AG04450 (cell line): ENCODE data around the gene GPRC5C. TPM values are rescaled to one million over a fixed set of nuclear protein-coding genes. Genes with fewer than 3 reads are reported as not detected.

Source experiments
- CTCF ChIA-PET: fragments of 300-600, 350-600 bp; formaldehyde crosslinking; extraction: SDS; loops from one replicate; lab custom pipeline; 2022; ENCODE audit warnings: antibody characterized with exemption, inconsistent platforms; lab: Charles Lee
- POLR2A ChIA-PET: fragments of 350-600 bp; formaldehyde crosslinking; extraction: SDS; loops from one replicate; lab custom pipeline; 2021; ENCODE audit warnings: antibody characterized with exemption, inconsistent platforms; lab: Yijun Ruan, JAX
- DNase-seq: peaks from one replicate; pipeline ENCODE4 v3.0.0-alpha.2; 2011; ENCODE audit warnings: low read depth, low spot score
- H3K27ac ChIP-seq: one replicate; pipeline ENCODE4 v1.5.1; 2012; ENCODE audit warnings: low read depth, low read length, control low read depth
- H3K27me3 ChIP-seq: one replicate; pipeline ENCODE4 v1.6.0; 2012; ENCODE audit warnings: low read length; ENCODE audit not compliant: control insufficient read depth, insufficient read depth
- H3K4me3 ChIP-seq: 2 replicates; pipeline ENCODE4 v1.5.1; 2011; ENCODE audit warnings: mild to moderate bottlenecking, low read depth, low read length, control low read depth
- H3K9me3 ChIP-seq: 2 replicates; pipeline ENCODE4 v1.5.1; 2012; ENCODE audit warnings: low read length; ENCODE audit not compliant: control insufficient read depth, insufficient read depth
- polyA plus RNA-seq: library from polyadenylated mRNA; depleted of rRNA; stranded (reverse); fragments of >200 nt; gene quantifications from 2 replicates; pipeline ENCODE4 v1.2.3, GENCODE V29; 2011
- TF ChIP-seq, protein P1 (sequence below): IDR thresholded peaks from 2 replicates; pipeline ENCODE4 v1.5.1; 2011; ENCODE audit warnings: low read depth, low read length, control low read depth, inconsistent platforms

GPRC5C gene
- polyA plus RNA-seq, 1 experiment: 0.14 TPM

DNA sequence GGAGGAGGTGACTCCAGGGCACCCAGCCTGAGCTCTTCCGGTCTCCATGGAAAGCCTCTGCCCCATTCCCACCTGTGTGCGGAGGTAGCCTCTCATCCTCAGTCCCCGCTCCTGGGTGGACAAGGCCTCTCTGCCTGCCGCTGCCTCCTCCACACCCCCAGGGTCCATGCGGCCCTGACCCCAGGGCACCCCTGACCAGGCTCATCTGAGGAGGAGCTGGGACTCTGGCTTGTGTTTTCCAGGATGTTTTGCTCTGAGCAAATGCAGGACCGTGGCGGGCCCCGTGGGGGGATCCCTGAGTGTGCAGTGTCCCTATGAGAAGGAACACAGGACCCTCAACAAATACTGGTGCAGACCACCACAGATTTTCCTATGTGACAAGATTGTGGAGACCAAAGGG is 41.4 kb downstream of the GPRC5C start:
- H3K4me3 ChIP-seq: no peak overlapping the region
- CTCF ChIA-PET: no interaction called here
- POLR2A ChIA-PET: no interaction called here

DNA sequence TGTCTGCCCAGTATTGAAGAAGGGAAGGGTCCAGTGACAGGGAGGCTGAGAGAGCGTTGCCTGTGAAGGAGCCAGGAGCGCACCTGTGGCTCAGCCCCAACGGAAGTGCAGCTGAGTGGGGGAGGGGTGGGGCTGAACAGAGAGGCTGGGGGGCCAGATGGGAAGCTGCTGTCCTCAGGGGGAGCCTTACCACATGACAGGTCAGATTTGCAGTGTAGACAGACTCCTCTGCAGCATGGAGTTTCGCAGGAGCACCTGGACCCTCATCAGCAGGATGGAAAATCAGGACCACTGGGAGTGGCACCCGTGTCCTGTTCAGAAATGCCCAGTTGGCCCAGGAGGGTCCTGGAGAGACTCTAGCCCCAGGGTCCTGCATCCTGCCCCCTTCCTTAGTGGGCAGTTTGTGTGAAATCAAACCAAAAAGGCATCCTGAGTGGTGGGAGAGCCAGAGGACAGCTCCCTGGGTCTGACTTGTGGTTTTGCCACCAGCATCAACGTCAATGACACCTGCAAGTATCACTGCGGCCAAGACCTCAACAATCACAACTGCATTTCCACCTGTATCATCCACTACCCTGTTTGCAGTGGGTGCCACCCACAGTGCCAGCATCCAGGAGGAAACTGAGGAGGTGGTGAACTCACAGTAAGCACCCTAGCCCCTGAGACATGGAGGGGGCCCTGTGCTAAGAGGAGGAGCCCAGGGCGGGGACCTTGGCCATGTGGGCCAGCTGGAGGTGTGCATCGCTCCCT is 42.3 kb downstream of the GPRC5C start:
- H3K9me3 ChIP-seq: peaks cover 6% of the 10 kb centered on the region; the same call in 1 of the 2 replicates
- ChIA-PET CTCF (no interaction called here), POLR2A (no interaction called here)
- H3K27ac ChIP-seq: no peak overlapping the region
- TF ChIP-seq, protein P1, sequence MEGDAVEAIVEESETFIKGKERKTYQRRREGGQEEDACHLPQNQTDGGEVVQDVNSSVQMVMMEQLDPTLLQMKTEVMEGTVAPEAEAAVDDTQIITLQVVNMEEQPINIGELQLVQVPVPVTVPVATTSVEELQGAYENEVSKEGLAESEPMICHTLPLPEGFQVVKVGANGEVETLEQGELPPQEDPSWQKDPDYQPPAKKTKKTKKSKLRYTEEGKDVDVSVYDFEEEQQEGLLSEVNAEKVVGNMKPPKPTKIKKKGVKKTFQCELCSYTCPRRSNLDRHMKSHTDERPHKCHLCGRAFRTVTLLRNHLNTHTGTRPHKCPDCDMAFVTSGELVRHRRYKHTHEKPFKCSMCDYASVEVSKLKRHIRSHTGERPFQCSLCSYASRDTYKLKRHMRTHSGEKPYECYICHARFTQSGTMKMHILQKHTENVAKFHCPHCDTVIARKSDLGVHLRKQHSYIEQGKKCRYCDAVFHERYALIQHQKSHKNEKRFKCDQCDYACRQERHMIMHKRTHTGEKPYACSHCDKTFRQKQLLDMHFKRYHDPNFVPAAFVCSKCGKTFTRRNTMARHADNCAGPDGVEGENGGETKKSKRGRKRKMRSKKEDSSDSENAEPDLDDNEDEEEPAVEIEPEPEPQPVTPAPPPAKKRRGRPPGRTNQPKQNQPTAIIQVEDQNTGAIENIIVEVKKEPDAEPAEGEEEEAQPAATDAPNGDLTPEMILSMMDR: no peak
- H3K27me3 ChIP-seq: no peaks in the 10 kb centered on the region
- no peak overlapping the region for H3K4me3 ChIP-seq
- DNase-seq: no peak

More for the DNA sequence above, 41.4 kb downstream of the GPRC5C start:
- Histone ChIP-seq H3K9me3 (peaks cover 6% of the 10 kb centered on the region; the same call in 1 of the 2 replicates), H3K27me3 (no peaks in the 10 kb centered on the region), H3K27ac (no peak overlapping the region)
- DNase-seq: no peak
- TF ChIP-seq, protein P1: no peak

DNA sequence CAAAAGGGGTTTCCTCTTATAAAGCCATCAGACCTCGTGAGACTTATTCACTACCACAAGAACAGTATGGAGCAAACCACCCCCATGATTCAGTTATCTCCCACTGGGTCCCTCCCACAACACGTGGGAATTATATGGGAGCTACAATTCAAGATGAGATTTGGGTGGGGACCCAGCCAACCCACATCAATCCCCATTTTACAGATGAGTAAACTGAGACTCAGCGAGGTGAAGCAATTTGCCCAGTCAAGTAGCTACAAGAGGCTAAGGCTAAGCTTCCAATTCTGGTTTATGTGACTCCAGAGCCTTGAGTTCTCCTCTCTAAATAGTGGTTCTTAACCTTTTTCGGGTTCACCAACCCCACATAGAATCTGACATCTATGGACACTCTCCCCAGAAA is 43.3 kb downstream of the GPRC5C start:
- H3K4me3 ChIP-seq: no peak overlapping the region
- TF ChIP-seq, protein P1: no peak
- H3K9me3 ChIP-seq: peaks cover 6% of the 10 kb centered on the region; the same call in 1 of the 2 replicates
- no peak overlapping the region for H3K27ac ChIP-seq
- ChIA-PET CTCF (no interaction called here), POLR2A (no interaction called here)
- H3K27me3 ChIP-seq: no peaks in the 10 kb centered on the region
- DNase-seq: no peak

DNA sequence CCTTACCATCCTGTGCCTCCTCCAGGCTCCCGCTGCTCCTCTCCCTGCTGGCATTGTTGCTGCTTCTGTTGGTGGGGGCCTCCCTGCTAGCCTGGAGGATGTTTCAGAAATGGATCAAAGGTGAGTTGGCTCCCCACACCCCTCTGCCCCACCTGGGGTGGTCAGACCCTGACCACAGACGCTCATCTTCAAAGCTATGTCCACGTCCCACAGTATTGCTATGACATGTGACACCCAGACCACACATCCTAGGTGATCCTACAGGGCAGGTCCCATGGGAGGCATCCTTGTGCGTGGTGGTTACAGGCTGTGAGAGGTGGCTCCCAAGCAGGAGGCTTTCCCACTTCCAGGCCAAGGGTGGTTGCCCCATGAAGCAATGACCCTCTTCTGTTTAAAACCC is 45.5 kb downstream of the GPRC5C start:
- Histone ChIP-seq H3K27me3 (no peaks in the 10 kb centered on the region), H3K4me3 (no peak overlapping the region), H3K9me3 (peaks cover 6% of the 10 kb centered on the region; the same call in 1 of the 2 replicates), H3K27ac (no peak overlapping the region)
- no peak for DNase-seq
- TF ChIP-seq, protein P1: no peak
- ChIA-PET POLR2A (no interaction called here), CTCF (no interaction called here)

DNA sequence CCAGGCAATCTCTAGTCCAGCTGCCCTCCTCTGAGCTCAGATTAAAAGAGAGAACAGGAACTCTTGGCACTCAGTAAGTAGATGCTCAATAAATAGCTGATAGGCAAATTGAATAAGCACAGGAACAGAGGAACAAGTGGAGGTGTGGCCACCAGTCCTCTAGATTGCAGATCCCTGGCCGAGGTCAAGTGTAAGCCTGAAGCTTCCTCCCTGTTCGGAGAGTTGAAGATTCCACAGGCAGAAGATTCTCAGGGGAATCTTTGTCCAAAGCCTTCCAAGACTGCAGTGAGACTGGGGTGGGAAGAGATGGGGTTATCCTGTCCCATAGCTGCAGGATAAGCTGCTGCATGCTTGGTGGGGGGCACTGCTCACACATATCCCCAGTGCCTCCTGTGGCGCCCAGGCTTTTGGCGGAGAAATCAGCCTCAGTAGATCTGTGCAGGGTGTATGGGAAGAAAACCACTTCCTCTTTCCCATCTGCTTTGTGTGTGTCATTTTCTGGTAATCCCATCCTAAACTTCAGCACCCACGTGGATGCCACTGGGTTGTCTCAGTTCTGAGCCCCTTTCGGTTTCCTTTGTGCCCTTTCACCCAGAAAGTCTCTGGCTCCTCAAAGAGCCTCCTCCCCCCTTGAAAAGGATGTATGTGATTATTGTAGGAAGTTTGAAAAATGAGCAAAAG is 46.7 kb downstream of the GPRC5C start:
- TF ChIP-seq, protein P1: no peak
- Histone ChIP-seq H3K27me3 (no peaks in the 10 kb centered on the region), H3K27ac (no peak overlapping the region), H3K4me3 (no peak overlapping the region), H3K9me3 (peaks cover 6% of the 10 kb centered on the region; the same call in 1 of the 2 replicates)
- no peak for DNase-seq
- POLR2A ChIA-PET: no interaction called here
- CTCF ChIA-PET: interaction anchor here (1.2 kb wide), 1 partner anchor 110 kb away, joined by 4 read pairs; no protein-coding TSS in a partner anchor
